GM18951 (cell line): ENCODE data around the gene DOC2B.
"Not testable (repeated sequence)": the region's sequence is repeated elsewhere in the genome, so short reads cannot be mapped to it uniquely, and the experiment has no call there.

Source experiments
- POLR2A ChIP-seq: IDR thresholded peaks from 4 replicates; pipeline ENCODE4 v1.6.1; 2011; ENCODE audit warnings: mild to moderate bottlenecking; ENCODE audit not compliant: insufficient read length, insufficient read depth; ENCODE audit errors: extremely low read depth
- in situ Hi-C: fragments of 300-500 bp; cut with MboI; formaldehyde crosslinking; loops from one replicate; pipeline ENCODE4 v1.12.0; 2022; ENCODE audit warnings: low sequenced_read_pairs, mixed read lengths, inconsistent platforms; ENCODE audit not compliant: unreplicated experiment

Gene DOC2B

GRCh38 chr17:145671-146541 is 35.5 kb downstream of the DOC2B start:
- in situ Hi-C loops, result no loop called here
- TF ChIP-seq POLR2A, result no peak

GRCh38 chr17:144936-145670 is 36.3 kb downstream of the DOC2B start:
- no peak for TF ChIP-seq POLR2A
- in situ Hi-C loops, result no loop called here

- in situ Hi-C loops, result no loop called here
Measured at GRCh38 chr17:143785-144281, 37.6 kb downstream of the DOC2B start.

GRCh38 chr17:142876-143784 is 38.3 kb downstream of the DOC2B start:
- TF ChIP-seq POLR2A, result no peak
- in situ Hi-C loops, result no loop called here

More at GRCh38 chr17:143785-144281, 37.6 kb downstream of the DOC2B start:
- no peak for TF ChIP-seq POLR2A

DNA sequence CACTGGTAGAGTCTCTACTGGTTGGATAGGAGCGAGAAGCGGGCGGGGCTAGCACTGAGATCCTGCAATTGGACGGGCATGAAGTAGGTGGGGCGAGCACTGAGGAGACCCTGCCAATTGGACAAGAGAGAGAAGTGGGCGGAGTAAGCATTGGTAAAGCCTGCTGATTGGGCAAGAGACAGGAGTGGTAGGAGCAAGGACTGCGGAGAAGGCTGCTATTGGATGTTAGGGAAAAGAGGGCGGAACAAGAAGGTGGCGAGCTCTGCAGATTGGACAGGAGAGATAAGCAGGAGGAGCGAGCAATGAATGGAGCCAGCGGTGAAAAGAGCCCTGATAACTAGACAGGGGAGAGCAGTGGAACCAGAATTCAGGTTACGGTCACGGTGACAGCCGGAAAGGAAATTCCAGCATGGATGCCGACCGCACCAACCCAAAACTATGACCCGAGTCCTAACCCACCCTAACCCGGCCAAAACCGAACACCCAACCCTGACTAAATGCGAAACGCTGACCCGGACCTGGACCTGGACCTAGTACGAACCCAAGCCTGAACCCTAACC is 39.3 kb downstream of the DOC2B start:
- no peak for TF ChIP-seq POLR2A
- in situ Hi-C loops, result no loop called here

- in situ Hi-C loops, result not testable (repeated sequence)
Measured at GRCh38 chr17:139401-140205, 41.8 kb downstream of the DOC2B start.

DNA sequence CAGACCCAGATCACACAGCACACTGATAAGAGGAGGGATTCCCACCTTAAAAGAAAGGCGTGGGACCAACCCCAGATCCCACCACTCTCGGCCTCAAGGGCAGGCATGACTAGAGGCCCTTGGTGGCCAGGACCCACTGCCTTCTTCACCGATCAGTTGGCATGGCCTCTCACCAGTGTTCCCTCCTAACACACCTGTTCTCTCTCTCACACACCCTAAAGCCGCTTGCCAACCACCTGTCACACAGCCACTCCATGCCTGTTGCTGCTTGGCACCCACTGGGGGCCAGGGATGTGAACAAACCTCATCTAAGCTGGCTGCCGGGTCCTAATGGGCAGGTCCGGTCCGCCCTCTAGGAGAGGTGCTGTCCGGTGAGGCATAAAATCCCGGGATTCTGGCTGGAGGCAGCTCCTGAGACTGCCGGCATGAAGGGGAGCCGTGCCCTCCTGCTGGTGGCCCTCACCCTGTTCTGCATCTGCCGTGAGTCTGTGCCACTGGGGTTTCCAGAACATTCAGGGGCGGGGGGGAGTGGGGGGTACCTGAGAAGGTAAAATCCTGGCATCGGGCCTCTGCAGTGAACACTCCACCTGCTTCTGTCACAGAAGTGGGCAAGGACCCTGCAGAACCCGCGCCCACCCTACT is 44.2 kb downstream of the DOC2B start, which contains the start of gene SCGB1C2:
TSS of gene SCGB1C2 (plus strand) at position 404 of the 642 bp plus-strand sequence. CDS start at position 426, 22 bp downstream.
- in situ Hi-C loops, result not testable (repeated sequence)

GRCh38 chr17:136531-136930 is 44.9 kb downstream of the DOC2B start:
- in situ Hi-C loops, result not testable (repeated sequence)

GRCh38 chr17:135895-136294 is 45.6 kb downstream of the DOC2B start:
- in situ Hi-C loops, result not testable (repeated sequence)

GRCh38 chr17:135022-135421 is 46.4 kb downstream of the DOC2B start:
- in situ Hi-C loops, result not testable (repeated sequence)

DNA sequence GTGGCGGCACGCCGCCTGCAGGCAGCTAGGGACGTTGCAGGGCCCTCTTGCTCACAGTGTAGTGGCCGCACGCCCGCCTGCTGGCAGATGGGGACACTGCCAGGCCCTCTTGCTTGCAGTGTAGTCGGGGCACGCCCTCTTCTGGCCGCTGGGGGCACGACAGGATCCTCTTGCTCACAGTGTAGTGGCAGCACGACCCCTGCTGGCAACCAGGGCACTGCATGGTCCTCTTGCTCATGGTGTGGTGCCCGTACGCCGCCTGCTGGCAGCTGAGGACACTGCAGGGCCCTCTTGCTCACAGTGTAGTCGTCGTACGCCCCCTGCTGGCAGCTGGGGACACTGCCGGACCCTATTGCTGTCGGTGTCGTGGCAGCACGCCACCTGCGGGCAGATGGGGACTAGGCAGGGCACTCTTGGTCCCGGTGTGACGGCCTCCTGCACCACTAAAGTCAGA is 47.1 kb downstream of the DOC2B start:
- in situ Hi-C loops, result not testable (repeated sequence)

- in situ Hi-C loops, result not testable (repeated sequence)
Measured at GRCh38 chr17:133932-134331, 47.5 kb downstream of the DOC2B start.

DNA sequence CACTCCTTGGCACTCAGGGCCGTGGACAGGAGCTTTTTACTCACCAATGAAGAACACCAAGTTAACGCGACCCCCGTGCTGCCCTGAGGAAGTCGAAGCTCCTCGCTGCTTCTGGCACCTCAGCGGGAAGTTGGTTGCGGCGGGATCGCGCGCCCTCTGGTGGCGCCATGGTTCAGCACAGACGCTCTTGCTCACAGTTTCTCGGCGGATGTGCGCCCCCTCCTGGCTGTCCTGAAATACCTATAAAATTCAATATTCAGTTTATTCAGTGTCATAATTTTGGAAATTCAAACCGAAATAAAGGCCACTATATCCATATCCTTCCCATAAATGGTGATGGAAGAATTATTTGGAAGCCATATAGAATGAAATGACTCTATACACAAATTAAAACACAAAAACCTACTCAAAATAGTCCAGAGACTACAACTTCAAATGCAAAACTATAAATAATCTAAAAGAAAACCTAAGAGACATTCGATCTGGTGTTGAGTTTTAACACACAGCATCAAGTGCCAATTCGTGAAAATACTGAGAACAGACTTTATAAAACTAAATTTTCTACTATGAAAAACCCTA is 63.0 kb downstream of the DOC2B start:
- in situ Hi-C loops, result not testable (repeated sequence)

GRCh38 chr17:113111-113510 is 68.3 kb downstream of the DOC2B start:
- in situ Hi-C loops, result not testable (repeated sequence)
